ENCODE measurements around the gene PTGES. TPM values are rescaled to one million over a fixed set of nuclear protein-coding genes. Genes with fewer than 3 reads are reported as not detected.

The PTGES gene
- total and polyA plus RNA-seq, 9 of the 15 experiments (the other 6 are each of a cell fraction or from before 2014, with no cell fraction given): 0.13 TPM; not detected in 8

DNA sequence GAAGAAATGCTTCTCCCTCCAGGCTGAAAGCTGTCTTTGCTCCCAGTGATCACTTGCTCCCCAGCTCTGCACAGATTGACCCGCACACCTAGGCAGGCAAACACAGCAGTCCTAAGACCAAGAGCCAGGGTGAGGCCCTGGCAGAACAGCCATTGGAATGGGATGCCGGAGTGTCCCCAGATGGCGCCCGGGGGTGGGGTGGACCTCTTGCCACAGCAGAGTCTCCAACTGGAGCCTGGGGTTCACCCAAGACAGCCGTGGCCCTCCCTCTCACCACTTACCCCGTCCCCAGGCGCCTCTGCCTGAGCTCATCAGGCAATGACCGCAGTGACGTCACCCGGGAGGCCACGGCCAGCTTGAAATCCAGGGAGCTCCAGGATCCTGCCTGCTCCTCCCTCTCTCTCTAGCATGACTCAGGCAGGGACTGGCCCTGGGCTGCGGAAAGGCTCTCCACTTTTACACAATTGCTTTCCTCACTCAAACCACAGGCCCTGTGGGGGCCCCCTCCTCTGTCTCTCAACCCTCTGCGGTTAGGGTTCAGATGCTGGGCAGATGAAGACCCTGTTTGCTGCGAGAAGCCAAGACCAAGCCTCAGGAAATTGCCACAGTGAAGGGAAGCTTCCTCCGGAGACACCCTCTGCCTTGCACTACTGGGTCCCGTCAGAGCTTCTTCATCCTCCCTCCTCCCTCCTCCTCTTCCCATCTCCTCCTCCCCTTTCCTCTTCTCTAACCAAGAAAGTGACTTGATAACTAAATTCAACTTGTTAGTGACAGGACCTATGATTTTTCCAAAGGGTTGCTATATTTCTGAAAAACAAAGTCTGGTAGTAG, 24.3 kb upstream of the PTGES start (continued):
- TF ChIP-seq ZNF518B (CRISPR knock-in tag; IDR thresholded peaks at IDR 0.05): no peak
- TF ChIP-seq TEAD2 (tag; IDR thresholded peaks at IDR 0.05): no peak
- no peak for TF ChIP-seq RBM34 (IDR thresholded peaks at IDR 0.05; ENCODE audit: borderline replicate concordance, insufficient read depth, low read length)
- TF ChIP-seq, protein P1, sequence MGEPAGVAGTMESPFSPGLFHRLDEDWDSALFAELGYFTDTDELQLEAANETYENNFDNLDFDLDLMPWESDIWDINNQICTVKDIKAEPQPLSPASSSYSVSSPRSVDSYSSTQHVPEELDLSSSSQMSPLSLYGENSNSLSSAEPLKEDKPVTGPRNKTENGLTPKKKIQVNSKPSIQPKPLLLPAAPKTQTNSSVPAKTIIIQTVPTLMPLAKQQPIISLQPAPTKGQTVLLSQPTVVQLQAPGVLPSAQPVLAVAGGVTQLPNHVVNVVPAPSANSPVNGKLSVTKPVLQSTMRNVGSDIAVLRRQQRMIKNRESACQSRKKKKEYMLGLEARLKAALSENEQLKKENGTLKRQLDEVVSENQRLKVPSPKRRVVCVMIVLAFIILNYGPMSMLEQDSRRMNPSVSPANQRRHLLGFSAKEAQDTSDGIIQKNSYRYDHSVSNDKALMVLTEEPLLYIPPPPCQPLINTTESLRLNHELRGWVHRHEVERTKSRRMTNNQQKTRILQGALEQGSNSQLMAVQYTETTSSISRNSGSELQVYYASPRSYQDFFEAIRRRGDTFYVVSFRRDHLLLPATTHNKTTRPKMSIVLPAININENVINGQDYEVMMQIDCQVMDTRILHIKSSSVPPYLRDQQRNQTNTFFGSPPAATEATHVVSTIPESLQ (CRISPR knock-in tag; IDR thresholded peaks at IDR 0.05): no peak
- TF ChIP-seq ETV1 (tag; conservative IDR thresholded peaks at IDR 0.05; ENCODE audit: low read depth): peak; percentile 56
- TF ChIP-seq ZNF212 (CRISPR knock-in tag; IDR thresholded peaks at IDR 0.05): 0 out of 2 replicates have a peak, but pooled peaks have one; percentile 85
- no peak for TF ChIP-seq RBM14 (IDR thresholded peaks at IDR 0.05; ENCODE audit: borderline replicate concordance, insufficient read depth, low read depth, low read length)
- no peak for TF ChIP-seq TRIM28 (IDR thresholded peaks at IDR 0.05)
- TF ChIP-seq, protein P2, sequence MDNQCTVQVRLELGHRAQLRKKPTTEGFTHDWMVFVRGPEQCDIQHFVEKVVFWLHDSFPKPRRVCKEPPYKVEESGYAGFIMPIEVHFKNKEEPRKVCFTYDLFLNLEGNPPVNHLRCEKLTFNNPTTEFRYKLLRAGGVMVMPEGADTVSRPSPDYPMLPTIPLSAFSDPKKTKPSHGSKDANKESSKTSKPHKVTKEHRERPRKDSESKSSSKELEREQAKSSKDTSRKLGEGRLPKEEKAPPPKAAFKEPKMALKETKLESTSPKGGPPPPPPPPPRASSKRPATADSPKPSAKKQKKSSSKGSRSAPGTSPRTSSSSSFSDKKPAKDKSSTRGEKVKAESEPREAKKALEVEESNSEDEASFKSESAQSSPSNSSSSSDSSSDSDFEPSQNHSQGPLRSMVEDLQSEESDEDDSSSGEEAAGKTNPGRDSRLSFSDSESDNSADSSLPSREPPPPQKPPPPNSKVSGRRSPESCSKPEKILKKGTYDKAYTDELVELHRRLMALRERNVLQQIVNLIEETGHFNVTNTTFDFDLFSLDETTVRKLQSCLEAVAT (IDR thresholded peaks at IDR 0.05): peak in 1 of 2 experiments; percentile 98; a peak in 2 of 4 replicates
- peak; percentile 77 for TF ChIP-seq CXXC5 (CRISPR knock-in tag; IDR thresholded peaks at IDR 0.05)
- TF ChIP-seq NRF1 (conservative IDR thresholded peaks at IDR 0.05 in 1 of 2, IDR thresholded peaks at IDR 0.05 in 1 of 2): peak; percentile 60 to 69
- no peak for TF ChIP-seq CHD2 (IDR thresholded peaks at IDR 0.05; ENCODE audit: low read depth, low read length)
- no peak for TF ChIP-seq RHOXF2B (CRISPR knock-in tag; conservative IDR thresholded peaks at IDR 0.05)
- no peak; the same call in 1 of the 2 replicates for TF ChIP-seq ZNF12 (CRISPR knock-in tag; IDR thresholded peaks at IDR 0.05)
- no peak for TF ChIP-seq MITF (IDR thresholded peaks at IDR 0.05)
- no peak for TF ChIP-seq ZNF347 (CRISPR knock-in tag; IDR thresholded peaks at IDR 0.05; ENCODE audit: low read depth)
- no peak for TF ChIP-seq HSF4 (CRISPR knock-in tag; IDR thresholded peaks at IDR 0.05; ENCODE audit: borderline replicate concordance)
- TF ChIP-seq SMARCC2 (IDR thresholded peaks at IDR 0.05; ENCODE audit: low read depth): peak; percentile 84; the same call in 1 of the 2 replicates
- no peak for TF ChIP-seq MCM5 (IDR thresholded peaks at IDR 0.05; ENCODE audit: low read depth)
- TF ChIP-seq RBM39 (optimal IDR thresholded peaks at IDR 0.05; ENCODE audit: low read depth, low read length): no peak
